Heart left ventricle (tissue), 16 donors: Measurements from ENCODE around the gene UBE2E2. TPM values are rescaled to one million over a fixed set of nuclear protein-coding genes. Genes with fewer than 3 reads are reported as not detected.

Experiments
- ATAC-seq, 4 donors: fragments of 200-7000 bp; cut with Tn5 transposase; one replicate each; pipeline ENCODE4 v1.9.1; 2020 to 2022; ENCODE audit warnings: moderate library complexity in 4 of 4, mild to moderate bottlenecking in 3 of 4, moderate number of reproducible peaks in 1 of 4
- DNase-seq, 5 donors: peaks; one replicate each; pipeline ENCODE4 v3.0.0-alpha.2; 2020
- H3K27ac ChIP-seq, 12 donors: fragments of 200-600 bp; sonication (generic) in 4 of 12; one replicate each; pipeline versions ENCODE4 v1.5.0 to v1.8.0; 2016 to 2022; ENCODE audit warnings: mild to moderate bottlenecking in 2 of 12
- H3K27me3 ChIP-seq, 9 donors: fragments of 200-600 bp; sonication (generic) in 2 of 9; one replicate each; pipeline versions ENCODE4 v1.5.1 to v1.8.0; 2016 to 2022; ENCODE audit warnings: mild to moderate bottlenecking in 3 of 9
- H3K36me3 ChIP-seq, 9 donors: fragments of 200-600 bp; sonication (generic) in 2 of 9; one replicate each; pipeline versions ENCODE4 v1.5.0 to v1.8.0; 2018 to 2022; ENCODE audit warnings: mild to moderate bottlenecking in 2 of 9
- H3K4me1 ChIP-seq, 12 donors: fragments of 200-600 bp; sonication (generic) in 4 of 12; one replicate each; pipeline versions ENCODE4 v1.5.0 to v1.8.0; 2016 to 2022; ENCODE audit warnings: mild to moderate bottlenecking in 3 of 12
- H3K4me3 ChIP-seq, 12 donors: fragments of 200-600 bp; sonication (generic) in 4 of 12; one replicate each; pipeline versions ENCODE4 v1.5.0 to v1.8.0; 2017 to 2022; ENCODE audit warnings: mild to moderate bottlenecking in 9 of 12, moderate library complexity in 4 of 12
- H3K9me3 ChIP-seq, 12 donors: fragments of 200-600 bp; sonication (generic) in 4 of 12; one replicate each; pipeline versions ENCODE4 v1.5.0 to v1.8.0; 2016 to 2022; ENCODE audit warnings: mild to moderate bottlenecking in 1 of 12
- POLR2A ChIP-seq, 2 donors: fragments of 450-650 bp; IDR thresholded peaks; one replicate each; pipeline ENCODE4 v1.6.1; 2017; ENCODE audit warnings: antibody characterized with exemption in 2 of 2, mild to moderate bottlenecking in 2 of 2, moderate library complexity in 2 of 2
- WGBS, 4 donors: extraction: QIAGEN DNeasy Blood & Tissue Kit in 2 of 4; methylation state at CpG; one replicate each; pipeline versions ENCODE4 v1.1.5 to v1.1.7; 2013 to 2018; 5-methylcytosine and 5-hydroxymethylcytosine counted together
- intact Hi-C, 10 donors: fragments of 100-400 bp; cut with DNase I; formaldehyde crosslinking; loops; one replicate each; pipeline versions ENCODE4 v1.11.1 to v1.14.2; 2022
- polyA plus RNA-seq, 2 donors: library from polyadenylated mRNA; stranded (reverse); fragments of 200-250 nt; gene quantifications; one replicate each; pipeline ENCODE4 v1.2.3, GENCODE V29; 2013
- total RNA-seq, 9 donors: library from RNA; depleted of rRNA in 2 of 9; stranded (reverse); fragments of >200 nt in 2 of 9; fragmentation: NEBNext Ultra II Directional in 3 of 9; extraction: Animal tissue kit (Norgen Biotek cat#: 25700) in 3 of 9; gene quantifications; one replicate each; pipeline versions ENCODE4 v1.1.0 to v1.2.4, GENCODE V29; 2016 to 2023
- TF ChIP-seq, protein P1 (sequence below), 12 donors: fragments of 200-600 bp; sonication (generic) in 4 of 12; IDR thresholded peaks; one replicate each; pipeline versions ENCODE4 v1.5.0 to v1.8.0; 2018 to 2022; ENCODE audit warnings: antibody characterized with exemption in 12 of 12, mild to moderate bottlenecking in 5 of 12
- donor health status: ischemic (EF 13 %, LVEDD 7.1; RV severe dilation, severe dysfunction).
- donor health status: healthy with polysubstance abuse.
- donor health status: DM: no; HTN: yes; CAD: no.
- donor health status: DM: no; HTN: no; CAD: no.
- donor health status: ischemic (EF 25% LVEDD 6.9; RV normal size, moderate dysfunction).
- donor health status: ischemic (EF 25% LVEDD 5.7; RV mildly dilated, moderate dysfunction).
- donor health status: healthy.
- donor health status: DM: yes; HTN: yes; CAD: no.
- donor health status: ischemic (EF 35%, LVEDD 5.7; RV mildly dilated, moderate dysfunction).
- donor health status: nonischemic (EF 11% LVEDD 7.7; RV severe dilation, severe dysfunction).
- donor health status: DM: yes; HTN: yes; CAD: no.
- donor health status: PGD.
- donor health status: ischemic (EF 29% LVEDD 5.4; RV normal size, mild dysfunction).
- donor health status: nonischemic (EF 23%, LVEDD 6.1; RV moderate dilation, normal function).

Gene UBE2E2
- total and polyA plus RNA-seq, 11 donors, result 21.9 to 63.9 (median 50.8) TPM

DNA sequence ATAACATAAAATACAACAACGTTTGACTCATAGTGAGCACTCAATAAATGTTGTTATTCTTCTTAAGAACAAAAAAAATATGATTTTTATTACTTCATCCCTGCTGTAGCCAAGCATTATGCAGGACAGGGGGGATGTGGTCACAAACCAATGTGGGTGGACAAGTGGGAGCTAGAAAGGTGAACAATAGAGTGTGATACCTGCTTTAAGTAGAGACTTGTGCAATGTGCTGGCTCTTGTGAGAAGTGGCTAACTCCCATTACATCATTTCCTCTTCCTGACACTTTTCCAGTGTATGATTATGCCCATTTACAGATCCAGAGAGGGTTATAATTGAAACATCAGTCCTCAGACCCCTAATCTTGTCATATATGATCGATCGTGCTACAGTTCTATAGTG, 193.6 kb downstream of the UBE2E2 start:
- WGBS, 4 donors, result 83 to 88% (median 86%) methylated on average over 3 of the region's 3 CpGs
- intact Hi-C loops, result no loop called here
- ATAC-seq, result no peak
- H3K27me3 ChIP-seq, result no peaks in the 10 kb centered on the region
- no peak for DNase-seq
- no peak overlapping the region for H3K27ac ChIP-seq
- H3K36me3 ChIP-seq, result no peaks in the 10 kb centered on the region
- no peak overlapping the region for H3K4me3 ChIP-seq
- H3K4me1 ChIP-seq, result peaks cover 0 to 10% (median 0%) of the 10 kb centered on the region in 12 donors
- TF ChIP-seq, protein P1, sequence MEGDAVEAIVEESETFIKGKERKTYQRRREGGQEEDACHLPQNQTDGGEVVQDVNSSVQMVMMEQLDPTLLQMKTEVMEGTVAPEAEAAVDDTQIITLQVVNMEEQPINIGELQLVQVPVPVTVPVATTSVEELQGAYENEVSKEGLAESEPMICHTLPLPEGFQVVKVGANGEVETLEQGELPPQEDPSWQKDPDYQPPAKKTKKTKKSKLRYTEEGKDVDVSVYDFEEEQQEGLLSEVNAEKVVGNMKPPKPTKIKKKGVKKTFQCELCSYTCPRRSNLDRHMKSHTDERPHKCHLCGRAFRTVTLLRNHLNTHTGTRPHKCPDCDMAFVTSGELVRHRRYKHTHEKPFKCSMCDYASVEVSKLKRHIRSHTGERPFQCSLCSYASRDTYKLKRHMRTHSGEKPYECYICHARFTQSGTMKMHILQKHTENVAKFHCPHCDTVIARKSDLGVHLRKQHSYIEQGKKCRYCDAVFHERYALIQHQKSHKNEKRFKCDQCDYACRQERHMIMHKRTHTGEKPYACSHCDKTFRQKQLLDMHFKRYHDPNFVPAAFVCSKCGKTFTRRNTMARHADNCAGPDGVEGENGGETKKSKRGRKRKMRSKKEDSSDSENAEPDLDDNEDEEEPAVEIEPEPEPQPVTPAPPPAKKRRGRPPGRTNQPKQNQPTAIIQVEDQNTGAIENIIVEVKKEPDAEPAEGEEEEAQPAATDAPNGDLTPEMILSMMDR (IDR thresholded peaks at IDR 0.05), result no peak
- TF ChIP-seq POLR2A (IDR thresholded peaks at IDR 0.05), result no peak
- H3K9me3 ChIP-seq, result no peaks in the 10 kb centered on the region

DNA sequence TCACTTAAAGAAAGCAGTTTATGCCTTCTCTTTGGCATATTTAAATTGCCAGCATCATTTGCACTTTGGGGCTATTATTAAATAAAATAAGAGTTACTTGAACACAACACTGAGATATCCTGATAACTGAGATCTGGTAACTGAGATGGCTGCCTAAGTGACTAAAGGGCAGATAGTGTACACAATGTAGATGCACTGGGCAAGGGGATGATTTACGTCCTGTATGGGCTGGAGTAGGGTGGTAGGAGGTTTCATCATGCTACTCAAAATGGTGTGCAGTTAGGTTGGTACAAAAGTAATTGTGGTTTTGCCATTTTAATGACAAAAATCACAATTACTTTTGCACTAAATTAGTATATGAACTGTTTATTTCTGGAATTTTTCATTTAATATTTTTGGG, 196.1 kb downstream of the UBE2E2 start:
- intact Hi-C loops, result no loop called here

DNA sequence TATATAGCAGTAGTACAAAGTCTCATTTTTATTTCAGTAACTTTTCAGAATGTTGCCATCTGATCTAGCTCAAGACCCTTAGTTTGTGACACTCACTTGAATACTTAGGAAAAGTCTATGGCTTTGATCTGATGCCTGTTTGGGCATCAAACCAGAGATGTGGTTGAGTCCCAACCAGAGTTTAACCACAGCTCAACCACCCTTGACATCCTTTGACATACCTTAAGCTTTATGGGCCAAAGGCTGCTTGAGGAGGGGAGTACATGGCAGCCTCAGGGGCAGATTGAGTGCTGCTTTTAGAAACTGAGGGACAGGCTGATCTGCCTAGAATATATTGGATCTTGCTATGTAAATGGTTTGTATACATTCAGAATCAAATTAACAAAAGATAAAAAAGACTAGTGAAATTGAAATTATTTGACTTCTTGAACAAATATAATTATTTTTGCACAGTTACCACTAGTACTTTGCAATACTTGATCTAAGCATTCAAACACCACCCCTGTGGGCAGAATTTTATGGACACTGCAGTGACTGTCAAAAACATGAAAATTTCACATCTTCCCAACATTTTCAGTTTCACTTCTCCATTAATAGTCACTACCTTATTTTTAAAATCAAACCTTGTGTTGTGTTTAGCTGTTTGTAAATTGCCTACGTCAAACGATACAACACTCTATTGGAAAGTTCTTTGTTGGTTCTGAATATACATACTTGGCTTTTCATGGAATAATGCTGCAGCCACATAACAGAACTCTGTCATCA, 199.8 kb downstream of the UBE2E2 start:
- Histone ChIP-seq H3K9me3 (no peaks in the 10 kb centered on the region), H3K4me3 (no peak overlapping the region), H3K4me1 (peaks cover 0 to 11% (median 0%) of the 10 kb centered on the region in 12 donors), H3K27ac (no peak overlapping the region), H3K36me3 (no peaks in the 10 kb centered on the region), H3K27me3 (no peaks in the 10 kb centered on the region)
- DNase-seq, result no peak
- intact Hi-C loops, result no loop called here
- ATAC-seq, result no peak
- 91 to 98% (median 95%) methylated on average over 2 of the region's 2 CpGs for WGBS, 4 donors
- no peak for TF ChIP-seq POLR2A (IDR thresholded peaks at IDR 0.05)
- TF ChIP-seq, protein P1 (IDR thresholded peaks at IDR 0.05), result no peak

More for the DNA sequence above, 196.1 kb downstream of the UBE2E2 start:
- DNase-seq, result no peak
- no peaks in the 10 kb centered on the region for H3K27me3 ChIP-seq
- H3K9me3 ChIP-seq, result no peaks in the 10 kb centered on the region
- 90 to 97% (median 94%) methylated on average over 1 of the region's 1 CpG for WGBS, 4 donors
- H3K27ac ChIP-seq, result no peak overlapping the region
- no peaks in the 10 kb centered on the region for H3K36me3 ChIP-seq
- H3K4me1 ChIP-seq, result peaks cover 0 to 6% (median 0%) of the 10 kb centered on the region in 12 donors
- H3K4me3 ChIP-seq, result no peak overlapping the region
- no peak for TF ChIP-seq POLR2A (IDR thresholded peaks at IDR 0.05)
- TF ChIP-seq, protein P1 (IDR thresholded peaks at IDR 0.05), result no peak
- ATAC-seq, result no peak

DNA sequence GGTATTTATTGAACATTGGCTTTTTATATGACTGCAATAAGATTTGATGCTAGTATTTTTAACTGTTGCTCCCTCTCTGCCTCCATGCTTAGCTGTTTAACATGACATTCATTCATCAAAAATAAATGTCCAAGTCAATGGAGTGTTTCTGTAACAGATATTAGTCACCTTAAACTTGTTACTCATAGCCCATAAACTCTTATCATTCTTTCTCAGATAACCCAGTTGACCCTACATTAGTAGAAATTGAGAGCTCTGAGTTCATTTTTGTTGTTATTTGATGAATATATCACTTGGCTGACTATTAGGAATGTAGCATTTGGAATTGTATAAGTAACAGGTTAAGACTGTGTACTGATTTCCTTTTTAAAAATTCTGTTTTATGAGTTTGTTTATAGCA, 201.1 kb downstream of the UBE2E2 start:
- TF ChIP-seq, protein P1 (IDR thresholded peaks at IDR 0.05), result no peak
- no peak for TF ChIP-seq POLR2A (IDR thresholded peaks at IDR 0.05)

More for the DNA sequence above, 201.1 kb downstream of the UBE2E2 start:
- no peak for DNase-seq
- no peaks in the 10 kb centered on the region for H3K27me3 ChIP-seq
- ATAC-seq, result no peak
- no peaks in the 10 kb centered on the region for H3K9me3 ChIP-seq
- no peak overlapping the region for H3K4me3 ChIP-seq
- H3K36me3 ChIP-seq, result no peaks in the 10 kb centered on the region
- peaks cover 0 to 11% (median 0%) of the 10 kb centered on the region in 12 donors for H3K4me1 ChIP-seq
- intact Hi-C loops, result no loop called here
- H3K27ac ChIP-seq, result no peak overlapping the region
